Right renal cortex interstitium (tissue), 3 donors: ENCODE results near the gene CAP2. TPM values are rescaled to one million over a fixed set of nuclear protein-coding genes. Genes with fewer than 3 reads are reported as not detected.
"Not testable (repeated sequence)": the region's sequence is repeated elsewhere in the genome, so short reads cannot be mapped to it uniquely, and the experiment has no call there.

Source experiments
- DNase-seq, 3 donors: peaks; one replicate each; pipeline ENCODE4 v3.0.0-alpha.2; 2013; ENCODE audit warnings: low read depth in 3 of 3, low spot score in 2 of 3
- polyA plus RNA-seq, 3 donors: library from polyadenylated mRNA; unstranded; fragments of 120-200 nt; gene quantifications; one replicate each; pipeline ENCODE4 v1.2.1, GENCODE V29; 2013; ENCODE audit not compliant: insufficient read length in 3 of 3

CAP2 gene
- polyA plus RNA-seq, 3 donors = 13.0 to 15.8 (median 13.3) TPM

DNA sequence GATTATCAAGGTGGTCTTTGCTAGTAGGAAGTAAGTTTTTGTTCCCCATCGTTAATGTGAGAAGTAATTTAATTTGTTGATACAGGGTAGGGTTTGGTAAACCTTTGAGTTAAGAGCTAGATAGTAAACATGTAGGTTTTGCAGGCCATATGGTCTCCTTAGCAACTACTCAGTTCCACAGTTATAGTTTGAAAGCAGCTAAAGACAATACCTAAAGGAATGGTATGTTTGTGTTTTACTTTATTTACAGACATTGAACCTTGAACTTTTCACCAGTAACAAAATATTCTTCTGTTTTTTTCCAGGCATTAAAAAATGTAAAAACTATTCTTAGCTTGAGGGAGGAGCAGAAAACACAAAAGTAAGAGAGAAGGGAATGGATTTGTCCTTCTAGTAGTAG lies 1.7 kb downstream of the CAP2 start:
- no peak for DNase-seq

DNA sequence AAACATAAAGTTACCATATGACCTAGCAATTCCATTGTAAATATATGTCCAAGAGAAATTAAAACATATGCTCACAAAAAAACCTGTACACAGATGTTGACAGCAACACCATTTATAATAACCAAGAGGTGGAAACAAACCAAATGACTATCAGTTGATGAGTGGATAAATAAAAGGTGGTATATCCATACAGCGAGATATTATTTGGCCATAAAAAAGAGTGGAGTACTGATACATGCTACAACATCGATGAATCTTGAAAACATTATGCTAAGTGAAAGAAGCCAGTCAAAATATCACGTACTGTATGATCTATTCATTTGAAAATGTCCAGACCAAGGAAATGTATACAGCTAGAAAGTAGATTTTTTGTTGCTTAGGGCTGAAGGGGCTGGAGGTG lies 2.9 kb downstream of the CAP2 start:
- no peak for DNase-seq

DNA sequence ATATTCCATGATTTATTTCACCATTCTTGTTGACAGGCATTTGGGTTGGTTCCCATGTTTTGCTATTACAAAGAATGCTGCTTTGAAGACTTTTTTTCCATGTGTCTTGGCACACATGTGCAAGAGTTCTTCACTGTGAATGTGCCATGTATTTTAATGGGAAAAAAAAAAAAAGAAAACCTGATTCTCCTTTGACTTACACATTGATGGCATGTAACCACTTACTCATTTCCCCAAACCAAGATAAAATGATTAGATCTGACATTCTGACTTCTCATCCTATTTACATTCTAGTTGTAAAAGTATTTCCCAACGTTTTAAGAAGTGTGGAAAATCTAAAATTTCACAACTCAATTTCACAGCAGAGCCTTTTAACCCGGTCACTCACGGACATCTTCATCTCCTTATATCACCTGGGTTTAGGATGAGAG lies 4.4 kb downstream of the CAP2 start:
- DNase-seq = no peak

DNA sequence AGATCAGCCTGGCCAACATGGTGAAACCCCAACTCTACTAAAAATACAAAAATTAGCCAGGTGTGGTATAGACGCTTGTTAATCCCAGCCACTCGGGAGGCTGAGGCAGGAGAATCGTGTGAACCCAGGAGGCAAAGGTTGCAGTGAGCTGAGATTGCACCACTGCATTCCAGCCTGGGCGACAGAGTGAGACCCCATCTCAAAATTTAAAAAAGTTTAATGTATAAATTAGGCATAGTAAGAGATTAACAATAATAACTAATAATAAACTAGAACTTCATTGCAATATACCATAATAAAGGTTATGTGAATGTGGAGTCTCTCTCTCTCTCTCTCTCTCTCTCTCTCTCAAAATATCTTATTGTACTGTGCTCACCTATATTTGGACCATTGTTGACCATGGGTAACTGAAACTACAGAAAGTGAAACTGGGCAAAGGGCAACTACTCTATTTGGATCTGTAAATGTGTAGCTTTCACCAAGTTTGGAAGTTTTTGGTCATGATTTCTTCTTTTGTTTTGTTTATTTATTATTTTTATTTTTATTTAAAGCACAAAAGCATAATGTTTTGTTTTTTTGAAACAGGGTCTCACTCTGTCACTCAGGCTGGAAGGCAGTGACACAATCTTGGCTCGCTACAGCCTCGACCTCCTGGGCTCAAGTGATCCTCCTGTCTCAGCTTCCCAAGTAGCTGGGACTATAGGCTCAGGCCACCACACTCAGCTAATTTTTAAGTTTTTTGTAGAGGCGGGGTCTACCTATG lies 12.0 kb downstream of the CAP2 start:
- DNase-seq = not testable (repeated sequence)

DNA sequence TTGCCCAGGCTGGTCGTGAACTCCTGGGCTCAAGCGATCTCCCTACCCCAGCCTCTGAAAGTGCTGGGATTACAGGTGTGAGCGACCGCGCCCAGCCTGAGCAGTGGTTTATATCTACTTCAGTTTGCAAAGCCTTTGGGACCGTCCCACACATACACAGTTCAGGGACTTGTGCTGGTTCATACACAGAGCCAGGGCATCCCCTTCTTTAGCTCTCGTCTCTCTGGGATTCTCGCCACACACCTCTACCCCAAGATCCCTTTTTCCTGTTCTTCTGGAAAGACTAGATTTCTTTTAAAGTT lies 12.5 kb downstream of the CAP2 start:
- no peak for DNase-seq

DNA sequence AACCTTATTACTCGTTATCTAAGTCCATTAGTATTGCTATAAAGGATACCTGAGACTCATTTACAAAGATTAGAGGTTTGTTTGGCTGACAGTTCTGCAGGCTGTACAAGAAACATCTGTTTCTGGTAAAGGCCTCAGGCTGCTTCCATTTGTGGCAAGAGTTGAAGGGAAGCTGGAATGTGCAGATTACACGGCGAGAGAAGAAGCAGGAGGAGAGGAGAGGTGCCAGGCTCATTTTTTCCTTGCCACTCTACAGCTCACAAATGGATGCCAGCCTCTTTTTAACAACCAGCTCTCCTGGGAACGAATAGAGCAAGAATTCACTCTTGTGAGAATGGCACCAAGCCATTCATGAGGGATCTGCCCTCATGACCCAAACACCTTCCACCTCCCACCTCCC lies 14.7 kb downstream of the CAP2 start:
- DNase-seq = no peak

DNA sequence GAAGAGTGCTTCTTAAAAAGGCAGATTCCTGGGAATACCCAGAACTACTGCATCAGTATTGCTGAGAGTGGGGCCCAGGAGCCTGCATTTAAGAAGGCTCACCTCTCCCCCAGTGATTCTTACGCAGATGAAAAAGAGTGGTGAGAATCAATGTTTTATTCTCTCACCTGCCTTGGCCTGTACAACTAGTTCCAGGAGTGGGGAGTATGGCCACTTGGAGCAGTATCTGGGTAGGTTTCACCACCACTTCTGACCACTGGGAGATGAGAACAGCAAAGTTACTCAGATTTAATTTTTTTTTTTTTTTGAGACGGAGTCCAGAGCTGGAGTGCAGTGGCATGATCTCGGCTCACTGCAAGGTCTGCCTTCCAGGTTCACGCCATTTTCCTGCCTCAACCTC lies 16.9 kb downstream of the CAP2 start:
- DNase-seq = no peak

DNA sequence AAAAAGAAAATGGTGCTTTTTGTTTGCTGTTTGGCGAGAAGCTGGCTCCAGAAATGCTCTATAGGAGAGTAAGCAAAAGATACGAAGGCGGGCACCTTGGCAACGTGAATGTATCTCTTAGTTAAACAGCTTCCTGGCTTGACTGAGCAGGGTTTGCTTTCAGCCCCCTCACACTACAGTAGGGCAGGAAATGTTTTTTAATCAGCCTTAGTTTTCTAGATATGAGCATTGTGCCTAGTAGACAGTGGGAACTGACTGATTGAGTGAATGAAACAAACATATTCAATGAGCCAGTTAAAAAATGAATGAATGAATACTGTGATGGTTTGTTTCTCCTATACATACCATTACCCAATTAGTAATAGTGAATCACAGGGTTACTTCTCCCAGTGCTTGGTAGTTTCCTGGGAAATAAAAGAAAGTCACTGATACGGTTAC lies 19.9 kb downstream of the CAP2 start:
- no peak for DNase-seq

DNA sequence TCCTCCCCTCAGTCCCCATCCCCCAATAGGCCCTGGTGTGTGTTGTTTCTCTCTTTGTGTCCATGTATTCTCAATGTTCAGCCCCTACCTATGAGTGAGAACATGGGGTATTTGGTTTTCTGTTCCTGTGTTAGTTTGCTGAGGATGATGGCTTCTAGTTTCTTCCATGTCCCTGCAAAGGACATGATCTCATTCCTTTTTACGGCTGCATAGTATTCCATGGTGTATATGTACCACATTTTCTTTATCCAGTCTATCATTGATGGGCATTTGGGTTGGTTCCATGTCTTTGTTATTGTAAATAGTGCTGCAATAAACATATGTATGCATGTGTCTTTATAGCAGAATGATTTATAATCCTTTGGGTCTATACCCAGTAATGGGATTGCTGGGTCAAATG lies 21.0 kb downstream of the CAP2 start:
- DNase-seq = not testable (repeated sequence)

DNA sequence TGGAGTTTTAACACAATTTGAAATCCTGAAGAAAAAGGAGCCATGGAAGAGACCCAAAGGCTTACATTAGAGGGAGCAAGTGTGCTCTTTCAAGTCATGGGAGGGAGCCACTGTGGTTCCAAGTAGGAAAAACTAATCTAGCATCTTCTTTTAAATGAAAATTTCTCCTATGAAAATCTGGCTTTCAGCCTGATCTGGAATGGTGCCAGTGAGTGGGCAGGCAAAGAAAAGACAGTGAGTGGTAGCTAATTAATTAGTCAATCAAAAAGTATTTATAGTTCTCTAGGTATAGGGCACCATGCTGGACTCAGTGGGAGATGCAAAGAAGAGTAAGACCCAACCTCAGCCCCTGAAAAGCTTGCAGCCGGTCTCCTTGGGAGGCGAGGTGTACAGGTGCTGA lies 21.9 kb downstream of the CAP2 start:
- no peak for DNase-seq

DNA sequence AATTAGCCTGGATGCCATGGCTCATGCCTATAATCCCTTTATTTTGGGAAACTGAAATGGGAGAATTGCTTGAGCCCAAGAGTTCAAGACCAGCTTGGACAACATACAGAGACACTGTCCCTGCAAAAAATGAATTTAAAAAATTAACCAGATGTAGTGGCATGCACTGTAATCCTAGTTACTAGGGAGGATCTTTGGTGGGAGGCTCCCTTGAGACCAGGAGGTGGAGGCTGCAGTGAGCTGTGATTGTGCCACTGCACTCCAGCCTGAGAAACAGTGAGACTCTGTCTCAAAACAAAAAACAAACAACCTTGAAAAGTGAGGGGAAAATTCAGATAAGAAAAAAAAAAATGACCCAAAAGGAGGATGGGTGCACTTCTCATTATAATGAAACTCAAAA lies 23.4 kb downstream of the CAP2 start:
- DNase-seq = no peak

DNA sequence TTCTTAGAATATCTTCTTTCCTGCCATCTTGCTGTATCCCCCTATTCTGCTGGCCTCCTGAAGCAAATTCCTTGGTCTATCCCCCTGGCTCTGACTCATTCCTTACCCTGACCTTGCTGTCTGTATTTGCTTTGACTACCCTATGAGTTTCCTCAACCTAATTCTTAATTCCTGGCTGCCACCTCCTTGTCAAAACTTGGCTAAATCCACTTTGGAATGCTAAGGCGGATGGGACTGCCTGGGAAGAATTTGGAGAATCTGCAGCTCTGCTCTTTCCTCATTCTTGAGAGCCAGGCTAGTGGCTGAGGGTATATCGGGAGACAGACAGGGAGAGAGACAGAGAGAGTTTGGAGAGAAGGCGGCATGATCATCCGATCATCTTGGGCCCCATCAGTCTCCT lies 24.4 kb downstream of the CAP2 start:
- no peak for DNase-seq

DNA sequence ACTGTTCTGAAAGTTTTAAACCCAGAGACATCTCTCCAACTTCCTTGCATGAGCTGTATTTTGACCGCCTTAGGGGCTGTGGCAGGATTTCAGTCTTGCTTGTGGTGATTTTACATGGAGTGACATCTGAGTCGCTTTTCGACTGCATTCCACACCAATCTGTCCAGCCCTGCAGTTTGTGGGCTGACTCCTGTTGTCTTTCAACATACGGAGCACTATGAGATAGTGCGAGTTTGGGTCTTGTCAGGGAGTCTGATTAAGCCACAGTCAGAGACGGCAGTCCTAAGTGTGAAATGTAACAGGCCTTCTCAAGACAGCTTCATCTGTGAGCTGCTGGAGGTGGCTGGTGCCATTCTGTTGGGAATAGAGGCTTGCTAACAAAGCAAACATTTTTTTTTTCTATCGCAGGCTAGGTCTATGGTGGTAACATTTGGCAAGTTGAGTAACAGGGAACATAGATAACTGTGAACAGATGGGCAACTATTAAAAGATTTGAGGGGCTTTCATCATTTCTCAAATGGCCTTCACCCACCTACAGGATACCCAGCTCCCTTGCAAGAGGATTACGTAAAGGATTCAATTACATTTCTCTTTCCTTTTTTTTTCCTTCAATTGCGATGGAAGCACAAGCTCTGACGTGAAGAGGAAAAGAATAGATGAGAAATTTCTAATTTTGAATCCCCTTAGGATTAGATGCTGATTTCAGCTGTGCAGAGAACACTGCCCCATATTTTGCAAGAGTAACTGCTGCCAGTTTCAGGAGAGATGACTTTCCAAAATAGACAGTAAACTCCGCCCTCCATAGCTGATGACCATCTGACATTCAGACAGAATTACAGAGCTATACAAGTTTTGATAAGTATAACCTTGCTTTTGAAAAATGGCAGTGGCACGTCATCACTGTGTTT lies 25.1 kb downstream of the CAP2 start:
- no peak for DNase-seq

DNA sequence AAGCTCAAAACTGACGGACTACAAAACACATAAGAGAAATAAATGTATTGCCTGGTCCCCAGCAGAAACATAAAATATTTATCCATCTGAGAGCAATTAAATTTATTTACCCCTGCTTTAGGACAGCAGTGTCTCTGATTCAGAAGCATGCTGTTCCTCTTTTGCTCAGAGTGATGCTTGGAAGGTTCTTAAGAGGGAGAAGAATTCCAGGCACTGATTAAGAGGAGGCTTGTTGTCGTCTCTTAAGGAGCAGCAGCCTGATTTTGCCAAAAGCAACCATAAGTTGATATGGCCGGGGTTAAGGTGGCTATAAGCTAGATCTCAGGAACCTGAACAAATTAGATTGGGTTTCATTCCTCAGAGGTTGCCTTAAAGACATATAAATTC lies 25.8 kb downstream of the CAP2 start:
- DNase-seq = no peak

DNA sequence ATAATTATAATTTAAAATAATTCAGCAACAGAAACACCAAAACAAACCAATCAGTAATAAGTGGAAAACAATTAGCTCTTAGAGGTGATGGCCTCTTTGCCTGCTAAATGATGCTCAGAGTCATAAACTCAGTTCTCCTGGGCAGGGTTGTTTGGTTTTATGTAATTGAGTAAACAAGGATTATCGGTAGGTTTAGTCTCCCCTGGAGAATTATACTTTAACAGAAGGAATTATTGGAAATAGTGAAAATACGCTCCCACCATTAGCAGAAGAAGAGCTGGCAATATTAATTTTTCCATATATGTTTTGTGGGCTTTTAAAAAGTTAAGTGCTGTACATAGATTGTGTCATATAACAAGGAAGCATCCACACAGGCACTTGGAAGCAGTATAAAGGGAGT lies 27.0 kb downstream of the CAP2 start:
- no peak for DNase-seq

DNA sequence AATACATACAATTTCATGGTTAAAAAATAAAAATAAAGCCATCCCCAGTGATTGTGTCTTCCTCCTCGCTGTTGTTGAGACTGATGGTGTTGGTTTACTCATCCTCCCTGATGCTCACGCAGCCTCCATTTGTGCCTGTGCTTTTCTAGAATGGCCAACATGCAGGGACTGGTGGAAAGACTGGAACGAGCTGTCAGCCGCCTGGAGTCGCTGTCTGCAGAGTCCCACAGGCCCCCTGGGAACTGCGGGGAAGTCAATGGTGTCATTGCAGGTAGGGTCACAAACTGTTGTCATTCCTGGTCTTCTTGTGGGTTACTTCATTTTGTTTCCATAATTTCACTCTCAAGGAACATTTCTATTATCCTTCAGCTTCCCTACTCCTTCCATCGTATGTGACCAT lies 28.0 kb downstream of the CAP2 start:
- no peak for DNase-seq

DNA sequence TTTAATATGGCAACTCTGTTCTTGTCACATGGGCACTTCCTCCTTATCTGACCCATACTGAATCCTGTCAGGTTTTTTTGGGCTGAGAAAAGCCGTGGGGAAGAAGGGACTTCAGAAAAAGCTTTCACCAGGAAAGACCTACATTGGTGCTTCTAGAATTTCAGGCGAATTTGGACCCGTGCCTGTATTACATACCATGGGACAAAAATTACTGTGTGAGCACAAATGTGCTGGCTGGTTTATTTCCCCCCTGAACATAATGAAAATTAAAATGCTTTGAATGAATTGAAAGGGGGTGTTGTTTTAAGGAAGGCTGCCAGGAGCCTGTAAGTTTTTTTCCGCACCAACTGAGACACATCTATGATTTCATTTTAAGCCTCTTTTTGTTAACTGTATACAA lies 29.6 kb downstream of the CAP2 start:
- DNase-seq = no peak

DNA sequence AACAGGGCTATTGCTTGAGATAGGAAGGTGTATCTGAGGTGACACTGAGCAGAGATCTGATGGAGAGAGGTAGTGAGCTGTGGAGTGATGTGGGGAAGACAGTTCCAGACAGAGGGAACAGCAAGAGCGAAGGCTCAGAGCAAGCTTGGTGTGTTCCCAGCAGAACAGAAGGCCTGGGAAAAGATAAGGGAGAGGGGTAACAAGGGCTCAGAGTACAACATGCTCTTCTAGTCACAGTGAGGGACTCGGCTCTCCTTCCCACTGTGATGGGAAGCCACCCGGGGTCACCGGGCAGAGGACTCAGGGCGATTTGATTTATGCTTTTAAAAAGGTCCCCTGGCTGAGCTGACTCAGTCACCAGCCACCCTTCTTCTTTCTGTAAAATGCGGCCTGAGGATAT lies 33.7 kb downstream of the CAP2 start:
- no peak for DNase-seq

DNA sequence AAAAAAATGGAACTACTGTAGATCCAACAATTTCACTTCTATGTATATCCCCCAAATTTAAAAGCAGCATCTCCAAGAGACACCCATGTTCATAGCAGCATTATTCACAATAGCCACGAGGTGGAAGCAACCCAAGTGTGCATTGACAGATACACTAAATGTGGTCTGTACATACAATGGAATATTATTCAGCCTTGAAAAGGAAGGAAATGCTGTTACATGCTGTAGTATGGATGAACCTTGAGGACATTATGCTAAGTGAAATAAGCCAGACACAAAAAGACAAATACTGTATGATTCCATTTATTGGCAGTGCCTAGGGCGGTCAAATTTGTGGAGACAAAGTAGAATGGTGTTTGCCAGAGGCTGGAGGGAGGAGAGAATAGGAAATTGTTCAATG lies 34.2 kb downstream of the CAP2 start:
- DNase-seq = no peak

DNA sequence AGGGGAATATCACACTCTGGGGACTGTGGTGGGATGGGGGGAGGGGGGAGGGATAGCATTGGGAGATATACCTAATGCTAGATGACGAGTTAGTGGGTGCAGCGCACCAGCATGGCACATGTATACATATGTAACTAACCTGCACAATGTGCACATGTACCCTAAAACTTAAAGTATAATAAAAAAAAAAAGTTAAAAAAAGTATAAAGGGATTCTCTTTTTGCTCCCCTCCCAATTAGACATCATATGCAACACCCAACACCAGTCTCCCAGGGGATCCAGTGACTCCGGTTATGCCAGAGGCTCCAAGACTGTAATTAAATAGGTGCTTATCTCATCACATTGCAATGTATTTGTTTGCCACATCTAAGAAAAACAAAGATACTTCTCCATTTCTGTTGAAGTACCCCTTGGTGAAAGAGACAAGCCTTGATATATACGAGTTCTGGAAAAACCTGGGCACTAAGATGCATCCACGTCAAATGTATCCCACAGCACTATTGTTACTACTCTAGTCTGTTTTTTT lies 35.3 kb downstream of the CAP2 start:
- DNase-seq = not testable (repeated sequence)

DNA sequence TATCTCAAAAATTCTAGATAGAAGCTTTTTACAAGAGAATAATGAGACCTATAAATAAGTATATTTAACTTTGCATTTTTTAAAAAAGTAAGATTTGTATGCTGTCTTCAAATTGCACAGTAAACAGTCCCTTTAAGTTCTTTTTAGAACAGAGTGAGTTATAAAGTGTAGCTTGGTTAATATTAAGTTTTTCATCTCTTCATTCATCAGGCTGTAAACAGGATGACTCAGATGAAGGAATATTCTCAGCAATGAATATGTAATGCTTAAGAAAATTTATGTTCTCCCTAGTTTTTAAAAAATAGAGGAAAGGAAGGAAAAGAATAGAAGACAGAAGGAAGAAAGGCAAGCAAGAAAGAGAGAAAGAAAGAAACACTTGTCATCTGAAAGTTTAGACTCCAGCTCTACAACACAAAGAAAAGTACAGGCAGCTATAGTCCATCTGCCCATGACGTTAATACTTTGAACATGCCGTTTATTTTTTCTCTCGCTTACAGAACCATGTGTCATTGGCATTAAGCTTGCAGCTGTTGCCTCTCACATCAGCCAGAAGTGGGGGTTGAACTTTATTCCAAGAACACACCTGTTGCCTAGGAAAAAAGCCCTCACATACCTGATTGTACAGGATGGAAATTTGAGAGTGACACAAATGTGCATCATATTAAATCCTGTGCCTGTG lies 36.1 kb downstream of the CAP2 start:
- DNase-seq = no peak
